NCI-H2171 treated with DMSO at 0.1 percent for 48 hours (cell line): ENCODE data around the gene FNDC1.

Experiments
- DNase-seq: peaks from one replicate; lab custom pipeline; 2025; lab: John Stamatoyannopoulos, UW

The FNDC1 gene

GRCh38 chr6:159308198-159308597 lies 139.0 kb downstream of the FNDC1 start:
- no peak for DNase-seq

GRCh38 chr6:159309723-159310122 lies 140.5 kb downstream of the FNDC1 start:
- no peak for DNase-seq

GRCh38 chr6:159311618-159312017 lies 142.4 kb downstream of the FNDC1 start:
- DNase-seq = no peak

- no peak for DNase-seq
These were observed 143.0 kb downstream of the FNDC1 start for GRCh38 chr6:159312206-159312605.

GRCh38 chr6:159313018-159313417 lies 143.8 kb downstream of the FNDC1 start:
- no peak for DNase-seq

- no peak for DNase-seq
These were observed 146.4 kb downstream of the FNDC1 start for GRCh38 chr6:159315562-159315961.

- no peak for DNase-seq
These were observed 148.2 kb downstream of the FNDC1 start for GRCh38 chr6:159317430-159317829.

- DNase-seq = no peak
These were observed 152.1 kb downstream of the FNDC1 start for GRCh38 chr6:159321267-159321666.
